ENCODE data around the gene EXOC2. TPM values are rescaled to one million over a fixed set of nuclear protein-coding genes. Genes with fewer than 3 reads are reported as not detected.

EXOC2 gene
- total RNA-seq, 3 donors from 2014 or later (not counting 1 experiment from before 2014, with no cell fraction given) = 22.1 to 30.8 (median 26.5) TPM

DNA sequence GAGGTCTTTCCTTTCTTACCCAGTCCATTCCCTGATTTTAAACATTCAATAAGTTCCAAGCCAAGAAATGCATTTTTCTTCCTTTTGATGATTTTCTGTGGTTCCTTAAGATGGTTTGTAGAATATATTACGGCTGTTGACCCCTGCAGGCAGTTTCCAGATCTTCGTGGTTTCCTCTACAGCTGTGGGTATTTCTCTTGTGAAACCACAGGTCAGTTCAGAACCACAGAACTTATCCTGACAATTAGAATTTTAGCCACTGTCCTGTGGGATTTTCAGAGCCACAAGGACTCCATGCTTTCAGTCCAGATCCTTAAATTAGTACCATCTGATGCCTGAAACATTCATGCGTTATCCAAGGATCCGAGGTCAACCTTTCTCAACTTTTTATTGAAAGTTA, 29.7 kb upstream of the EXOC2 start:
- H3K36me3 ChIP-seq (ENCODE audit: control insufficient read depth, insufficient read depth, low read length) = no peaks in the 10 kb centered on the region
- peaks cover 8% of the 10 kb centered on the region for H3K4me1 ChIP-seq (ENCODE audit: control insufficient read depth, insufficient read depth, low read length)
- 48% methylated on average over 4 of the region's 4 CpGs for WGBS (ENCODE audit: insufficient coverage)
- H3K27ac Mint-ChIP-seq = no peak overlapping the region
- no peaks in the 10 kb centered on the region for H3K9me3 Mint-ChIP-seq
- no peak overlapping the region for H3K4me3 Mint-ChIP-seq
- no peaks in the 10 kb centered on the region for H3K36me3 Mint-ChIP-seq
- peaks cover 22 to 41% of the 10 kb centered on the region in 2 donors for H3K27me3 Mint-ChIP-seq (ENCODE audit: low read depth in 2 of 2)
- no peak overlapping the region for H3K4me3 ChIP-seq (ENCODE audit: low read length)
- H3K27me3 ChIP-seq (ENCODE audit: control insufficient read depth, insufficient read depth, low read length) = peaks cover 4% of the 10 kb centered on the region
- intact Hi-C loops (cut with micrococcal nuclease) = loop anchor here (5.0 kb wide), 2 partner anchors 130 to 715 kb away; no protein-coding TSS in a partner anchor
- no peak for ATAC-seq
- TF ChIP-seq, protein P1, sequence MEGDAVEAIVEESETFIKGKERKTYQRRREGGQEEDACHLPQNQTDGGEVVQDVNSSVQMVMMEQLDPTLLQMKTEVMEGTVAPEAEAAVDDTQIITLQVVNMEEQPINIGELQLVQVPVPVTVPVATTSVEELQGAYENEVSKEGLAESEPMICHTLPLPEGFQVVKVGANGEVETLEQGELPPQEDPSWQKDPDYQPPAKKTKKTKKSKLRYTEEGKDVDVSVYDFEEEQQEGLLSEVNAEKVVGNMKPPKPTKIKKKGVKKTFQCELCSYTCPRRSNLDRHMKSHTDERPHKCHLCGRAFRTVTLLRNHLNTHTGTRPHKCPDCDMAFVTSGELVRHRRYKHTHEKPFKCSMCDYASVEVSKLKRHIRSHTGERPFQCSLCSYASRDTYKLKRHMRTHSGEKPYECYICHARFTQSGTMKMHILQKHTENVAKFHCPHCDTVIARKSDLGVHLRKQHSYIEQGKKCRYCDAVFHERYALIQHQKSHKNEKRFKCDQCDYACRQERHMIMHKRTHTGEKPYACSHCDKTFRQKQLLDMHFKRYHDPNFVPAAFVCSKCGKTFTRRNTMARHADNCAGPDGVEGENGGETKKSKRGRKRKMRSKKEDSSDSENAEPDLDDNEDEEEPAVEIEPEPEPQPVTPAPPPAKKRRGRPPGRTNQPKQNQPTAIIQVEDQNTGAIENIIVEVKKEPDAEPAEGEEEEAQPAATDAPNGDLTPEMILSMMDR (IDR thresholded peaks at IDR 0.05) = no peak
- no peak for DNase-seq
- peaks cover 11% of the 10 kb centered on the region in 2 donors for H3K4me1 Mint-ChIP-seq
- H3K27ac ChIP-seq (ENCODE audit: low read length) = no peak overlapping the region
- no peaks in the 10 kb centered on the region for H3K9me3 ChIP-seq (ENCODE audit: control insufficient read depth, insufficient read depth, low read length)

DNA sequence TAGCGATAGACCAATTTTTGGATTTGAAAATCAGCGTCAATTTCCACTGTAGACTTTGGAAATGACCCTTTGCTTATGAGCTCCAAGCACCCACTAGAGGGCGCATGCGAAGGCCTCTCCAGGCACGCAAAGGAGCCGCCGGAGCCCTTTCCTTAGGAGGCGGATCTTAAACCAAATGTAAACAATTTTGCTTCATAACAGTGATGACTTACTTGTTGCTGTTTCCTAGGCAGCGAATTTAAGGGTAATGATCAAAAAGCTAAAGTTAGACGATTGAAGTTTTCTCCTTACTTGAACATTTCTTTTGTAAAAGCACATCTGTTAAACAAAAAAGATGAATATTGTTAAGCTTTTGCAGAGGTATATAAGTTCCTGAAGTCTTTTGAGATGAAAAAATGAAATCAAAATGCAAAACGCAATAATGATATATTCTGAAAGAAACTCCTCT, 29.2 kb upstream of the EXOC2 start:
- H3K4me3 ChIP-seq (ENCODE audit: low read length) = no peak overlapping the region
- intact Hi-C loops (cut with micrococcal nuclease) = loop anchor here (5.0 kb wide), 2 partner anchors 130 to 715 kb away; no protein-coding TSS in a partner anchor
- peaks cover 22 to 41% of the 10 kb centered on the region in 2 donors for H3K27me3 Mint-ChIP-seq (ENCODE audit: low read depth in 2 of 2)
- H3K27me3 ChIP-seq (ENCODE audit: control insufficient read depth, insufficient read depth, low read length) = peaks cover 4% of the 10 kb centered on the region
- no peak overlapping the region for H3K27ac Mint-ChIP-seq
- H3K9me3 Mint-ChIP-seq = no peaks in the 10 kb centered on the region
- peaks cover 11% of the 10 kb centered on the region in 2 donors for H3K4me1 Mint-ChIP-seq
- H3K4me1 ChIP-seq (ENCODE audit: control insufficient read depth, insufficient read depth, low read length) = peaks cover 8% of the 10 kb centered on the region
- no peaks in the 10 kb centered on the region for H3K36me3 Mint-ChIP-seq
- ATAC-seq (peak; percentile 76 to 86 (median 85)), DNase-seq (peak; percentile 42 to 85)
- no peaks in the 10 kb centered on the region for H3K36me3 ChIP-seq (ENCODE audit: control insufficient read depth, insufficient read depth, low read length)
- WGBS (ENCODE audit: insufficient coverage) = 12% methylated on average over 8 of the region's 11 CpGs
- H3K4me3 Mint-ChIP-seq = no peak overlapping the region
- TF ChIP-seq, protein P1 (IDR thresholded peaks at IDR 0.05) = peak; percentile 95
- H3K9me3 ChIP-seq (ENCODE audit: control insufficient read depth, insufficient read depth, low read length) = no peaks in the 10 kb centered on the region
- H3K27ac ChIP-seq (ENCODE audit: low read length) = no peak overlapping the region

- 92% methylated on average over 7 of the region's 7 CpGs for WGBS (ENCODE audit: insufficient coverage)
- Histone ChIP-seq H3K4me1 (ENCODE audit: control insufficient read depth, insufficient read depth, low read length) (peaks cover 8% of the 10 kb centered on the region), H3K9me3 (ENCODE audit: control insufficient read depth, insufficient read depth, low read length) (no peaks in the 10 kb centered on the region), H3K4me3 (ENCODE audit: low read length) (no peak overlapping the region), H3K27me3 (ENCODE audit: control insufficient read depth, insufficient read depth, low read length) (no peaks in the 10 kb centered on the region), H3K36me3 (ENCODE audit: control insufficient read depth, insufficient read depth, low read length) (no peaks in the 10 kb centered on the region), H3K27ac (ENCODE audit: low read length) (no peak overlapping the region)
- Mint-ChIP-seq H3K27me3 (ENCODE audit: low read depth in 2 of 2) (peaks cover 7 to 17% of the 10 kb centered on the region in 2 donors), H3K36me3 (no peaks in the 10 kb centered on the region), H3K4me1 (peaks cover 11% of the 10 kb centered on the region in 2 donors), H3K4me3 (no peak overlapping the region), H3K27ac (no peak overlapping the region), H3K9me3 (no peaks in the 10 kb centered on the region)
- TF ChIP-seq, protein P1 (IDR thresholded peaks at IDR 0.05) = no peak
- DNase-seq (no peak), ATAC-seq (no peak)
- intact Hi-C loops (cut with micrococcal nuclease) = no loop called here
Observed at GRCh38 chr6:718345-718744, 25.4 kb upstream of the EXOC2 start.

DNA sequence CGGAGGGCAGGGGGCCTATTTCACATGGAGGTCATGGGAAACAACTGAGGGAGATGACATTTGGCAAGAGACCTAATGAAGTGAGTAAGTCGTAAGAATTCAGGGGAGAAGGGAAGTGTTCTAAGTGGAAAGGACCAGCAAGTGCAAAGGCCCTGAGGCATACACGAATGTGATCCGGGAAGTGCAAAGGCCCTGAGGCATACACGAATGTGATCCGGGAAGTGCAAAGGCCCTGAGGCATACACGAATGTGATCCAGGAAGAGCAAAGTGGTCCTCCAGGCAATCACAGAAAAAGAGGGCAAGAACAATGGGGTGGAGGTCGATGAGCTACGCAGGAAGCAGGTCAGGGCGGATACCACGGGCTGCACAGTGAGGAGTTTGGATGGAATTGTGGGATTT, 24.2 kb upstream of the EXOC2 start:
- Mint-ChIP-seq H3K36me3 (no peaks in the 10 kb centered on the region), H3K27ac (no peak overlapping the region), H3K4me3 (no peak overlapping the region), H3K4me1 (peaks cover 1 to 4% of the 10 kb centered on the region in 2 donors), H3K9me3 (no peaks in the 10 kb centered on the region), H3K27me3 (ENCODE audit: low read depth in 2 of 2) (peaks cover 7 to 8% of the 10 kb centered on the region in 2 donors)
- Histone ChIP-seq H3K4me3 (ENCODE audit: low read length) (no peak overlapping the region), H3K4me1 (ENCODE audit: control insufficient read depth, insufficient read depth, low read length) (peaks cover 2% of the 10 kb centered on the region), H3K36me3 (ENCODE audit: control insufficient read depth, insufficient read depth, low read length) (no peaks in the 10 kb centered on the region), H3K9me3 (ENCODE audit: control insufficient read depth, insufficient read depth, low read length) (no peaks in the 10 kb centered on the region), H3K27me3 (ENCODE audit: control insufficient read depth, insufficient read depth, low read length) (no peaks in the 10 kb centered on the region), H3K27ac (ENCODE audit: low read length) (no peak overlapping the region)
- intact Hi-C loops (cut with micrococcal nuclease) = no loop called here
- 94% methylated on average over 11 of the region's 11 CpGs for WGBS (ENCODE audit: insufficient coverage)
- TF ChIP-seq, protein P1 (IDR thresholded peaks at IDR 0.05) = no peak
- no peak for ATAC-seq
- no peak for DNase-seq

All from natural killer cell (primary cell).